Measurements from ENCODE around the gene ARMS2.

The ARMS2 gene

GRCh38 chr10:122448600-122448999 lies 5.9 kb upstream of the ARMS2 start:
- TF ChIP-seq POLR2A (IDR thresholded peaks at IDR 0.05; ENCODE audit: low read depth, low read length) (no peak), SPI1 (IDR thresholded peaks at IDR 0.05; ENCODE audit: low read depth, low read length) (no peak), PAX5 (IDR thresholded peaks at IDR 0.05; ENCODE audit: insufficient read depth, low read length, severe bottlenecking) (no peak)
- FAIRE-seq (no peak), DNase-seq (ENCODE audit: insufficient read length, low spot score) (no peak)

GRCh38 chr10:122449153-122449552 lies 5.3 kb upstream of the ARMS2 start:
- TF ChIP-seq SPI1 (IDR thresholded peaks at IDR 0.05; ENCODE audit: low read depth, low read length) (no peak), POLR2A (IDR thresholded peaks at IDR 0.05; ENCODE audit: low read depth, low read length) (no peak)
- DNase-seq (ENCODE audit: insufficient read length, low spot score) (no peak), FAIRE-seq (no peak)

- DNase-seq (ENCODE audit: insufficient read length, low spot score) (no peak), FAIRE-seq (no peak)
- TF ChIP-seq POLR2AphosphoS5 (IDR thresholded peaks at IDR 0.05; ENCODE audit: low read depth, low read length) (no peak), POLR2A (IDR thresholded peaks at IDR 0.05; ENCODE audit: low read depth, low read length) (no peak), TAF1 (IDR thresholded peaks at IDR 0.05; ENCODE audit: low read depth, low read length) (no peak), SPI1 (IDR thresholded peaks at IDR 0.05; ENCODE audit: low read depth, low read length) (no peak), PAX5 (IDR thresholded peaks at IDR 0.05; ENCODE audit: insufficient read depth, low read length, severe bottlenecking) (no peak), POU2F2 (IDR thresholded peaks at IDR 0.05; ENCODE audit: low read depth, low read length) (no peak)
Observed at GRCh38 chr10:122450353-122450990, 4.0 kb upstream of the ARMS2 start.

GRCh38 chr10:122454071-122454470 lies 382 bp upstream of the ARMS2 start:
- TF ChIP-seq TAF1 (IDR thresholded peaks at IDR 0.05; ENCODE audit: low read depth, low read length) (no peak), POU2F2 (IDR thresholded peaks at IDR 0.05; ENCODE audit: low read depth, low read length) (no peak), POLR2AphosphoS5 (IDR thresholded peaks at IDR 0.05; ENCODE audit: low read depth, low read length) (no peak)
- no peak for FAIRE-seq
- DNase-seq (ENCODE audit: insufficient read length, low spot score), result no peak

GRCh38 chr10:122455376-122456079 lies 1.1 kb downstream of the ARMS2 start:
- FAIRE-seq (no peak), DNase-seq (ENCODE audit: insufficient read length, low spot score) (no peak)
- TF ChIP-seq POLR2AphosphoS5 (IDR thresholded peaks at IDR 0.05; ENCODE audit: low read depth, low read length) (no peak), PAX5 (IDR thresholded peaks at IDR 0.05; ENCODE audit: insufficient read depth, low read length, severe bottlenecking) (no peak), TAF1 (IDR thresholded peaks at IDR 0.05; ENCODE audit: low read depth, low read length) (no peak), POLR2A (IDR thresholded peaks at IDR 0.05; ENCODE audit: low read depth, low read length) (no peak), SPI1 (IDR thresholded peaks at IDR 0.05; ENCODE audit: low read depth, low read length) (no peak)

GRCh38 chr10:122457934-122458333 lies 3.5 kb downstream of the ARMS2 start:
- TF ChIP-seq POU2F2 (IDR thresholded peaks at IDR 0.05; ENCODE audit: low read depth, low read length) (no peak), TAF1 (IDR thresholded peaks at IDR 0.05; ENCODE audit: low read depth, low read length) (no peak), POLR2AphosphoS5 (IDR thresholded peaks at IDR 0.05; ENCODE audit: low read depth, low read length) (no peak), POLR2A (IDR thresholded peaks at IDR 0.05; ENCODE audit: low read depth, low read length) (no peak), PAX5 (IDR thresholded peaks at IDR 0.05; ENCODE audit: insufficient read depth, low read length, severe bottlenecking) (no peak), SPI1 (IDR thresholded peaks at IDR 0.05; ENCODE audit: low read depth, low read length) (no peak)
- FAIRE-seq (no peak), DNase-seq (ENCODE audit: insufficient read length, low spot score) (no peak)

- DNase-seq (ENCODE audit: insufficient read length, low spot score), result no peak
- no peak for TF ChIP-seq SPI1 (IDR thresholded peaks at IDR 0.05; ENCODE audit: low read depth, low read length)
- FAIRE-seq, result no peak
Observed at GRCh38 chr10:122458693-122459092, 4.2 kb downstream of the ARMS2 start.

- FAIRE-seq (no peak), DNase-seq (ENCODE audit: insufficient read length, low spot score) (no peak)
- TF ChIP-seq TAF1 (IDR thresholded peaks at IDR 0.05; ENCODE audit: low read depth, low read length), result no peak
- TF ChIP-seq PAX5 (IDR thresholded peaks at IDR 0.05; ENCODE audit: insufficient read depth, low read length, severe bottlenecking), result no peak
- no peak for TF ChIP-seq POLR2A (IDR thresholded peaks at IDR 0.05; ENCODE audit: low read depth, low read length)
- no peak for TF ChIP-seq SPI1 (IDR thresholded peaks at IDR 0.05; ENCODE audit: low read depth, low read length)
- TF ChIP-seq POU2F2 (IDR thresholded peaks at IDR 0.05; ENCODE audit: low read depth, low read length), result no peak
- no peak for TF ChIP-seq POLR2AphosphoS5 (IDR thresholded peaks at IDR 0.05; ENCODE audit: low read depth, low read length)
Observed at GRCh38 chr10:122459561-122460273, 5.3 kb downstream of the ARMS2 start.

- TF ChIP-seq TAF1 (IDR thresholded peaks at IDR 0.05; ENCODE audit: low read depth, low read length) (no peak), SPI1 (IDR thresholded peaks at IDR 0.05; ENCODE audit: low read depth, low read length) (no peak), POLR2AphosphoS5 (IDR thresholded peaks at IDR 0.05; ENCODE audit: low read depth, low read length) (no peak), PAX5 (IDR thresholded peaks at IDR 0.05; ENCODE audit: insufficient read depth, low read length, severe bottlenecking) (no peak), POLR2A (IDR thresholded peaks at IDR 0.05; ENCODE audit: low read depth, low read length) (no peak), POU2F2 (IDR thresholded peaks at IDR 0.05; ENCODE audit: low read depth, low read length) (no peak)
Observed at GRCh38 chr10:122460891-122461293, 6.4 kb downstream of the ARMS2 start.

GRCh38 chr10:122461367-122461728 lies 6.9 kb downstream of the ARMS2 start, which contains the start of gene HTRA1:
TSS of gene HTRA1 (plus strand) at chr10:122461553. CDS start at chr10:122461653, 100 bp downstream.
- DNase-seq (ENCODE audit: insufficient read length, low spot score) (no peak), FAIRE-seq (no peak)
- no peak for TF ChIP-seq POU2F2 (IDR thresholded peaks at IDR 0.05; ENCODE audit: low read depth, low read length)
- no peak for TF ChIP-seq PAX5 (IDR thresholded peaks at IDR 0.05; ENCODE audit: insufficient read depth, low read length, severe bottlenecking)
- TF ChIP-seq POLR2A (IDR thresholded peaks at IDR 0.05; ENCODE audit: low read depth, low read length), result no peak
- no peak for TF ChIP-seq SPI1 (IDR thresholded peaks at IDR 0.05; ENCODE audit: low read depth, low read length)
- TF ChIP-seq POLR2AphosphoS5 (IDR thresholded peaks at IDR 0.05; ENCODE audit: low read depth, low read length), result no peak
- no peak for TF ChIP-seq TAF1 (IDR thresholded peaks at IDR 0.05; ENCODE audit: low read depth, low read length)

More at GRCh38 chr10:122460891-122461293, 6.4 kb downstream of the ARMS2 start:
- no peak for DNase-seq (ENCODE audit: insufficient read length, low spot score)
- FAIRE-seq, result no peak
